ENCODE results near the gene CDH23.

Gene CDH23

GRCh38 chr10:71774916-71775702 is 378.4 kb downstream of the CDH23 start:
- DNase-seq (ENCODE audit: low read depth): no peak

- DNase-seq (ENCODE audit: low read depth): no peak
These were observed 379.8 kb downstream of the CDH23 start for GRCh38 chr10:71776481-71776925.

GRCh38 chr10:71777213-71777985 is 380.7 kb downstream of the CDH23 start:
- no peak for DNase-seq (ENCODE audit: low read depth)

GRCh38 chr10:71778071-71778825 is 381.5 kb downstream of the CDH23 start:
- no peak for DNase-seq (ENCODE audit: low read depth)

- no peak for DNase-seq (ENCODE audit: low read depth)
These were observed 382.9 kb downstream of the CDH23 start for GRCh38 chr10:71779641-71780040.

- DNase-seq (ENCODE audit: low read depth): no peak
These were observed 383.4 kb downstream of the CDH23 start for GRCh38 chr10:71780156-71780555.

- DNase-seq (ENCODE audit: low read depth): no peak
These were observed 384.0 kb downstream of the CDH23 start for GRCh38 chr10:71780719-71781118.

- no peak for DNase-seq (ENCODE audit: low read depth)
These were observed 385.6 kb downstream of the CDH23 start for GRCh38 chr10:71782221-71782916.

- DNase-seq (ENCODE audit: low read depth): no peak
These were observed 386.3 kb downstream of the CDH23 start for GRCh38 chr10:71782917-71783490.

- no peak for DNase-seq (ENCODE audit: low read depth)
These were observed 387.4 kb downstream of the CDH23 start for GRCh38 chr10:71783917-71784678.

- DNase-seq (ENCODE audit: low read depth): no peak
These were observed 388.1 kb downstream of the CDH23 start for GRCh38 chr10:71784679-71785272.

GRCh38 chr10:71788954-71789353 is 392.2 kb downstream of the CDH23 start:
- DNase-seq (ENCODE audit: low read depth): no peak

GRCh38 chr10:71789871-71790270 is 393.2 kb downstream of the CDH23 start:
- no peak for DNase-seq (ENCODE audit: low read depth)

GRCh38 chr10:71790749-71791440 is 394.2 kb downstream of the CDH23 start:
- DNase-seq (ENCODE audit: low read depth): no peak

- no peak for DNase-seq (ENCODE audit: low read depth)
These were observed 398.5 kb downstream of the CDH23 start for GRCh38 chr10:71795248-71795647.

- DNase-seq (ENCODE audit: low read depth): no peak
These were observed 400.2 kb downstream of the CDH23 start for GRCh38 chr10:71796749-71797405.

- no peak for DNase-seq (ENCODE audit: low read depth)
These were observed 401.0 kb downstream of the CDH23 start for GRCh38 chr10:71797533-71798307.

GRCh38 chr10:71798308-71798624 is 401.5 kb downstream of the CDH23 start:
- no peak for DNase-seq (ENCODE audit: low read depth)

- DNase-seq (ENCODE audit: low read depth): no peak
These were observed 402.4 kb downstream of the CDH23 start for GRCh38 chr10:71799112-71799511.

Data from stimulated activated CD4-positive, alpha-beta T cell treated with anti-CD3 and anti-CD28 coated beads, Interleukin-2, amount 100 ng/mL, for 4 hours (primary cell).